H54 (cell line): ENCODE results near the gene SSTR3.
"Not testable (repeated sequence)": the region's sequence is repeated elsewhere in the genome, so short reads cannot be mapped to it uniquely, and the experiment has no call there.

ENCODE experiments used
- DNase-seq: peaks from one replicate; pipeline ENCODE4 v3.0.0; 2011; ENCODE audit warnings: low spot score, mixed read lengths; ENCODE audit not compliant: insufficient read length
- FAIRE-seq: peaks from 3 replicates; lab custom pipeline; 2011; peaks lifted over from hg19 to GRCh38; lab: Jason Lieb, UNC
- POLR2A ChIP-seq: IDR thresholded peaks from 2 replicates; pipeline ENCODE4 v1.6.1; 2011; ENCODE audit warnings: low read depth, mild to moderate bottlenecking, low read length

Gene SSTR3

DNA sequence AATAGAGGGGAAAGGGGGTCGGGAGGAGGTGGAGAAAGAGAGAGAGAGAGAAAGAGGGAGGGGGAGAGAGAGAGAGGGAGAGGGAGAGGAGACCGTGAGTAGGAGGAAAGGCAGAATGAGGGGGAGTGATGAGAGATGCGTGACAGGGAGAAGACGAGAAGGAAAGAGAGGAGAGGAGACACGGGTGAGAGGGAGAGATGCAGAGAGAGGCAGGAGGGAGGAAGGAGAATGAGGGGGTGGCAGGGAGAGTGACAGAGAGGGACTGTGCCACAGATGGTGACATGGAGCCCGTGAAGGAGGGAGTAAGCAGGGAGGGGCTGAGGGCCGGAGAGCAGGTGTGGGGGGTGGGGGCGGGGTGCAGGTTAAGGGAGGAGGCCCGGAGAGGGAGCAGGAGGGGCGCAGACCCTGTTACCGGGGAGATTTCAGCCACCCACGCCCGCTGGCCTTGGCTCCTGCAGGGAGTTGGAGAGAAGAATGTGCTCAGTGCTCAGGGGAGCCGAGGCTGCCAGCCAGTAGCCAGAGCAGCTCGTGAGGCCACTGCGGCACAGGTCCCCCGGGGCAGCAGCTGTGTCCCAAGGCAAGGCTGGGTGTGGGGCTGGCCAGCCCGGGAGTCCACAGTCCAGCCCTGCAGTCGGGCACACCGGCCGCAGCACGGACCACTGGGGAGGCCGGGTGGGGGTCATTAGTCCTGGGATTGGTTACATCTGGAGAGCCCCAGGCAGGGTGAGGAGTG is at the start of gene SSTR3:
Gene SSTR3, minus strand, starts transcription at position 304 of the 733 bp plus-strand sequence. CDS start 4,674 bp downstream, outside the sequence.
- DNase-seq = no peak
- no peak for TF ChIP-seq POLR2A
- FAIRE-seq = no peak

DNA sequence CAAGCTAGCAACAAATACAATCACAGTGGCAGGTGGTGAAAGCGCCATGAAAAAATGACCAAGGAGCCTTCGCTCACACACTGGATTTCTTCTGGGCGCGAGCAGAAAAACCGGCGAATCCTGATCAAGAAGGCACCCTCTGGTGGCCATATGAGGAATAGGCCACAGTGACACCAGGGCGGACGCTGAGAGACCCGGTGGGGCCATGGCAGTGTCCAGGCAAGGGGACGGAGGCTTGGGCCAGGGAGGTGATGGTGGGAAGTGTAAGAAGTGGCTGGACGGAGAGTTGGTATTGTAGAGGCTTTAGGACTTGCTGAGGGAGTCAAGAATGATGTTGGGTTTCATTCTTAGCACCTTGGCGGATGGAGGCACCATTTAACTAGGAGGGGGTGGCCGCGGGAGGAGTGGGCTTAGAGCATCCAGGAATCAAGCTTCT is 48.6 kb upstream of the SSTR3 start:
- TF ChIP-seq POLR2A = no peak
- FAIRE-seq = no peak
- DNase-seq = peak; percentile 35

DNA sequence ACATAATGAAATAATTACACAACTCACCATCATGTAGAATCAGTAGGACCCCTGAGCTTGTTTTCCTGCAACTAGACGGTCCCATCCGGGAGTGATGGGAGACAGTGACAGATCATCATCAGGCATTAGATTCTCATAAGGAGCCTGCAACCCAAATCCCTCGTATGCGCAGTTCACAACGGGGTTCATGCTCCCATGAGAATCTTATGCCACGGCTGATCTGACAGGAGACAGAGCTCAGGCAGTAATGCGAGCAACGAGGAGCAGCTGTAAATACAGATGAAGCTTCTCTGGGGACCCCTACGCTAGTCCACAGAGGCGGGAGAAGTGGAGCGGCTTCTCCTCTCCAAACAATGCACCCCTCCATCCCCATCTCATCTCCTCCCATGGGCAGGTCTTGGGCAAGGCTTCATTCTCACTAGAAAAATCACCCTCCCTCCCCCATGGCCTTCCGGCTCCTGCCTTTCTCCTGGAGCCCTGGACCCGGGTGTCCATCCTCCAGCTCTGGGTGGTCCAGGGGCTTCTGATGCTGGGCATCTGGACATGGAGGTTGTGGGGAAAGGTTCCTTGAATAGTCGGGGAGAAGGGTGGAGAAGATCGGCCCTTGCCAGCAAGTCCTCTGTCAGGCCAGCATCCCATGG is 48.0 kb upstream of the SSTR3 start:
- no peak for TF ChIP-seq POLR2A
- no peak for FAIRE-seq

DNA sequence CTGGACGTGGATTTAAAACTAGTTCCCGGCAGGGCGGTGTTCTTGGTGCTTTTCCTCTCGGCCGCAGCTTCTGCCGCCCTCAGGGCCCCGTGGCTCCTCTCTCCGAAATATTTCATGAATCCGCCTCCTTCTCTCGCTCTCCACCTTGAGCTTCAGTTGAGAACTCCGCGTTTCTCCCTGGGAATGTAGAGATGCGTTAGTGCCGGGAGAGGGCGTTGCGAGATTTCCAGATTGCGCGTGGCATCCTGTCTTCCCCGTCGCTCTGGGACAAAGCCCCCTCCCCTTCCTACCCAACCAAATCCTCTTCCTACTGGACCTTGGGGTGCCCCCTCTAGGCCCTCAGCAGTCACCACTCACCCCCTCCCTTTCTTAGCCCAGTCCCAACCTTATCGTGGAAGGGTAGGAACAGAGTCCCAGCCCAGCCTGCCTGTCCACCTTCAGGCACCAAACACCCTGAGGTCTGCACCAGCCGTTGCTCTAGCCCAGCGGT is 47.3 kb upstream of the SSTR3 start:
- TF ChIP-seq POLR2A = no peak
- FAIRE-seq (no peak), DNase-seq (no peak)

More for the DNA sequence above, 48.0 kb upstream of the SSTR3 start:
- no peak for DNase-seq

DNA sequence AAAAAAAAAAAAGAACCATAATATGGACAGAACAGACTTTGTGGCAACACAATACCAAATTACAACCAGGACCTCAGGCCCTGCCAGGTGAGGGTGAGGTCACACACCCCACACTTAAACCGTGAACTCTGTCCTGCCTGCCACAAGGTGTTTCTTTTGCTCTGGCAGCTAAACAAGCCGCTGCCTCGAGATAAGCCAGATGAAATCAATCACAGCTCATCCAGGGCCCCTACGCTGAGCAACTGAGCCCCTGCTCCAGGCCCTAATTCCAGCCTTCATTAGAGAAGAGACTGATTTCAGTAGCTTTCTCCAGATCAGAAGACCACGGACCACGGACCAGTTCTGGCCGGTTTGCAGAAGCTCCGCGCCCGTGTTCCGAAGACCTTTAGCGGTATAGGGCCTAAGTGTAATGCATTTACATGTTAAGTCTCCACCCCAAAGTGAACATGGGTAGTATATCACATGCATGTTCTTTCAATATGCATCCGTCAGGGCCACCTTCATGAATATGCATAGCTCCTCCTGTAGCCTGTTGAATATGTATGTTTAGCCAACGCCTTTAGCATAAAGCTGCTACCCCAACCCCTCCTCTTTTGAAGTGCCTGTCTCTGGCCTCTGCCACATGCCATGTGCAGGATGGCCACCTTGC is 46.6 kb upstream of the SSTR3 start:
- DNase-seq (no peak), FAIRE-seq (no peak)
- TF ChIP-seq POLR2A = no peak

DNA sequence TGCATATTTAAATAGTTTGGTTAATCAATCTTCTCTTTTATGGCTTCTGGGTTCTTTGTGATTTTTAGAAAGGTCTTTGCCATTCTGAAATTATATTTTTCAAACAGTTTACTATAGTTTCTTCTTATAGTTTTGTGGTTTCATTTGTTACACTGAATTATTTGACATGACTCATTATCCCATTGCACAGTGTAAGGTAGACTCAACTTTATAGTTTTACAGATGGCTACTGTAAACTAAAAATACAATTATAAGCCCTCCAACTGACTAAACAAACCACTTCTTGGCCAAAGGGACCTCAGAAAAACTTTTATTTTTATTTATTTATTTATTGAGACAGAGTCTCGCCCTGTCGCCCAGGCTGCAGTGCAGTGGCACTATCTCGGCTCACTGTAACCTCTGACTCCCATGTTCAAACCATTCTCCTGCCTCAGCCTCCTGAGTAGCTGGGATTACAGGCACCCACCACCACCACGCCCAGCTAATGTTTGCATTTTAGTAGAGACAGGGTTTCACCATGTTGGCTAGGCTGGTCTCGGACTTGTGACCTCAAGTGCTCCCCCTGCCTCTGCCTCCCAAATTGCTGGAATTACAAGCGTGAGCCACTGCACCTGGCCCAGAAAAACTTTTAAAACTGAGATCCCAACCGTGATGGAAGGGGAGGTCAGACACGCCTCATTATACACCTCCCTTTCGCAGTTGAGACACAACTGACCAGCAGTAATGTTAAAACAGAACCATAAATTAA is 45.9 kb upstream of the SSTR3 start:
- FAIRE-seq (no peak), DNase-seq (no peak)
- no peak for TF ChIP-seq POLR2A

DNA sequence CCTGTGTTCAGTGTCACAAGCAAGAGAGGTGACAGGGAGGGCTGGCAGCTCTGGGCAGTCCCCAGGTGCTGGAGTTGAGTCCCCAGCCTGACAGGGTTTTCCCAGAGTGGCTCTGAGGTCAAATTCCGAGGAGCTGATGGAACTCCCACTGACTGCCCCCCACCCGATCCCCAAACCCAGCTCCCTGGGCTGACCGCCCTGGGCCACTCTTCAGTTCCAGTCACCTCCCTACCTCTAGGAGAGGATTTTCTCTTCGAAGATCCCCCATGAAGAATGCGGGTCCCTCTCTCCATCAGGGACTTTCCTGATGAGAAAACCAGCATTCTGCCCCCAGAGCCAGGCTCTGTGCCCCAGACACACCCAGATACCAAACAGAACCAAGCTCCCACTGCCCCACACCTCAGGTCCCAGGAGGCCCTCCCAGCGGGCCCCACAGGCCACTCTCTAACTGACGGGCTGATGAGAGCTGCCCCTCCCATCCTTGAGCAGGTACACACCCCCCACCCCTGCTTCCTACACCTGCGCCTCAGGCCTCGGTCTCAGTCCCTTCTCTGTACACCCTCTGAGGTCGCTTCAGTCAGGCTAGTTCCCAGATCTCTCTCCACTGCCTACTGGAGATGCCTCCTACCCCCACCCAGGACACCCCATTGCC is 43.9 kb upstream of the SSTR3 start:
- TF ChIP-seq POLR2A = no peak
- no peak for FAIRE-seq
- no peak for DNase-seq

DNA sequence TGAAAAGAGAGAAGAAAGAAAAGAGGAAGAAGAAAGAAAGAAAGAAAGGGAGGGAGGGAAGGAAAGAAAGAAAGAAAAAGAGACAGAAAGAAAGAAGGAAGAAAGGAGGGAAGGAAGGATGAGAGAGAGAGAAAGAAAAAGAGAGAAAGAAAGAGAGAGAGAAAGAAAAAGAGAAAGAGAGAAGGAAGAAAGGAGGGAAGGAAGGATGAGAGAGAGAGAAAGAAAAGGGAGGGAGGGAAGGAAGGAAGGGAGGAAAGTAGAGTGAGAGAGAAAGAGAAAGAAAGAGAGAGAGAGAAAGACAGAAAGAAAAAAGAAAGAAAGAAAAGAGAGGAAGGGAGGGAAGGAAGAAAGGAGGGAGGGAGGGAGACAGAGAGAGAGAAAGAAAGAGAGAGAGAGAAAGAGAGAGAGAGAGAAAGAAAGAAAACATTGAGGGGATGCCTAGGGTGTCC is 43.3 kb upstream of the SSTR3 start:
- no peak for TF ChIP-seq POLR2A
- no peak for FAIRE-seq

DNA sequence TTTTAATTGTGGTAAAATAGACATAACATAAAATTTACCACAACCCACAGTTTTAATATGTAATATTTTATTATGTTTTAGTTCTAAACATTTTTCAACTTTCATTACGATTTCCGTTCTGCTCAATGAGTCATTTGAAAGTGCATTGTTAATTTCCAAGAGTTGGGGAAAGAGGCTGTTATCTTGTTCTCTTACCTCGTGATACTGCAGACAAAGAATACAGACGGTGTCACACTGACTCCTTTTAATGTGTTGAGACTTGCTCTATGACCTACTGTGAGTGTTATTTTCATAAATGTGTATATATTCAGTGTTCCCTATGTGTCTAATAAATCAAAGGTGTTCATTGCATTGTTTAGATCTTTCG is 42.6 kb upstream of the SSTR3 start:
- FAIRE-seq = no peak
- TF ChIP-seq POLR2A = no peak
- no peak for DNase-seq

More for the DNA sequence above, 43.3 kb upstream of the SSTR3 start:
- no peak for DNase-seq

DNA sequence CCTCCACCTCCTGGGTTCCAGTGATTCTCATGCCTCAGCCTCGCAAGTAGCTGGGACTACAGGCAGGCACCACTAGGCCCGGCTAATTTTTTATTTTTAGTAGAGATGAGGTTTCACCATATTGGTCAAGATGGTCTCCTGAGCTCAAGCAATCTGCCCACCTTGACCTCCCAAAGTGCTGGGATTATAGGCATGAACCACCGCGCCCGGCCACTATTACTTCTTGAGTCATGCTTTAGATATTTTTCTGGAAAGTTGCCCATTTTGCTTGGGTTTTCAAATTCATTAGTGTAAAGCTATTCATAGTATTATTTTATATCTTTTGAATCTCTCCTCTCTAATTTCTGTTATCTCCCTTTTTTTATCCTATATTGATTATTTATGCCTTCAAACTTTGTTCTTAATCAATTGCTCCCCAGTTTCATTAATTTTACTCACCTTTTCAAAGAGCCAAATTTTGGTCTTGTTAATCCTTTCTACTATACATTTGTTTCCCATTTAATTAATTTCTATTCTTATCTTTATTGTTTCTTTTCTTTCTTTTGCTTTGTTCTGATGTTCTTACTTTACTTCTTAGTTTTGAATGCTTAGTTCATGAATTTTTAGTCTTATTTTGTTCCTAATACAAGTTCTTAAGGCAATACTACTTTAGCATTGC is 42.1 kb upstream of the SSTR3 start:
- FAIRE-seq (no peak), DNase-seq (no peak)
- no peak for TF ChIP-seq POLR2A

DNA sequence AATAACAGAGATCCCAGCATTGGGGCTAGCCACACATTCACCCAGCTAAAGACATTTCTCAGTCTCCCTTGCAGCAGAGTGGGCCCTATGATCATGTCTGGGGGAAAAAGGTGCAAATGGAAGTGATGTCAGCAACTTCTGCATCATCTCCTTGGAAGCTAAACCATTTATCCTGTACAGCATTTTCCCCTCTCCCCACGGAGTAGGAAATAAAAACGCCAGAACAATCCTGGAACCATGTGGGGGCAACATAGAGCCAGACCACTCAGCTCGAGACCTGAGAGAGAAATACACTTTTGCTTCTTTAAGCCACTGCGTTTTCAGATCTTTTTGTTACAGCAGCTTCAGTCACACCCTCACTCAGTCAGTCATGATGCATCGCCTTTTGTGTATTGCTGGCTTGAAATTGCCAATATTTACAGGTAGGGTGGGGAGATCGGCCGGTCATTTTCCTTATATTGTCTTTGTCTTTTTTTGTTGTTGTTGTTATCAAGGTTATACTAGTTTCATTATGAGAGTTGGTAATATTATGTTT is 40.9 kb upstream of the SSTR3 start:
- FAIRE-seq = no peak

DNA sequence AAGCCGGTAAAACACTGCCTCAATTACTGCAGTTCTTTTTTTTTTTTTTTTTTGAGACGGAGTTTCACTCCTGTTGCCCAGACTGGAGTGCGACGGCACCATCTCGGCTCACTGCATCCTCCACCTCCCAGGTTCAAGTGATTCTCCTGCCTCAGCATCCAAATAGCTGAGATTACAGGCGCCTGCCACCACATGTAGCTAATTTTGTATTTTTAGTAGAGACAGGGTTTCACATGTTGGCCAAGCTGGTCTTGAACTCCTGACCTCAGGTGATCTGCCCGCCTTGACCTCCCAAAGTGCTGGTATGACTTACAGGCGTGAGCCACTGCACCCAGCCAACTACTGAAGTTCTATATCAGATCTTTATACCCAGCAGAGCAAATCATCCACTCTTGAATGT is 39.6 kb upstream of the SSTR3 start:
- DNase-seq = not testable (repeated sequence)

More for the DNA sequence above, 40.9 kb upstream of the SSTR3 start:
- TF ChIP-seq POLR2A = no peak
- DNase-seq = no peak

More for the DNA sequence above, 39.6 kb upstream of the SSTR3 start:
- not testable (repeated sequence) for FAIRE-seq
